H1 (cell line): ENCODE measurements around the gene SLC2A13. TPM values are rescaled to one million over a fixed set of nuclear protein-coding genes. Genes with fewer than 3 reads are reported as not detected.

Experiments used
- CTCF ChIA-PET: fragments of 300-600 bp; sonication (Branson Sonifier 250); formaldehyde crosslinking; loops from one replicate; lab custom pipeline; 2021; ENCODE audit not compliant: partially characterized antibody; lab: Charles Lee
- POLR2A ChIA-PET: fragments of 300-600 bp; sonication (Branson Sonifier 250); formaldehyde crosslinking; loops from one replicate; lab custom pipeline; 2021; ENCODE audit warnings: inconsistent platforms; ENCODE audit not compliant: partially characterized antibody; lab: Charles Lee
- DNase-seq, 2 experiments: peaks; one replicate each; pipeline versions ENCODE4 v3.0.0 to v3.0.0-alpha.2; 2010 to 2022; ENCODE audit warnings: low spot score in 2 of 2, low read depth in 1 of 2, mixed read lengths in 1 of 2
- FAIRE-seq: peaks from 2 replicates; lab custom pipeline; 2011; peaks lifted over from hg19 to GRCh38; lab: Jason Lieb, UNC
- H2AFZ ChIP-seq: 2 replicates; pipeline ENCODE4 v1.8.1; 2012; ENCODE audit warnings: low read length, inconsistent platforms
- H2AK5ac ChIP-seq: 2 replicates; pipeline ENCODE4 v1.6.1; 2013; ENCODE audit warnings: low read depth, low read length
- H2BK120ac ChIP-seq: replicated peaks from 2 replicates; pipeline ENCODE3; 2013; ENCODE audit warnings: low read depth, low read length, inconsistent platforms
- H2BK12ac ChIP-seq: 2 replicates; pipeline ENCODE4 v1.6.1; 2013; ENCODE audit warnings: low read depth, low read length
- H2BK15ac ChIP-seq: 2 replicates; pipeline ENCODE4 v1.6.1; 2013; ENCODE audit warnings: low read length
- H2BK20ac ChIP-seq: 2 replicates; pipeline ENCODE4 v1.6.1; 2013; ENCODE audit warnings: low read length
- H2BK5ac ChIP-seq: 2 replicates; pipeline ENCODE4 v1.6.1; 2013; ENCODE audit warnings: low read depth, low read length
- H3K14ac ChIP-seq: 2 replicates; pipeline ENCODE4 v1.6.1; 2013; ENCODE audit warnings: inconsistent platforms; ENCODE audit not compliant: insufficient read length
- H3K18ac ChIP-seq: 2 replicates; pipeline ENCODE4 v1.6.1; 2013; ENCODE audit warnings: low read length; ENCODE audit errors: extremely low read depth
- H3K23ac ChIP-seq: 2 replicates; pipeline ENCODE4 v1.6.1; 2013; ENCODE audit warnings: inconsistent platforms; ENCODE audit not compliant: insufficient read length
- H3K23me2 ChIP-seq: 2 replicates; pipeline ENCODE4 v1.6.1; 2013; ENCODE audit warnings: low read depth, low read length
- H3K27ac ChIP-seq: 2 replicates; pipeline ENCODE4 v1.6.1; 2011; ENCODE audit warnings: low read depth, low read length, inconsistent platforms
- H3K27me3 ChIP-seq, 4 experiments: replicated peaks in 1 of 4; 1 replicate in 1 of 4; 2 replicates in 3 of 4; pipeline versions ENCODE4 v1.6.1 to v1.8.1; 2011 to 2013; ENCODE audit warnings: low read length in 3 of 4, mild to moderate bottlenecking in 3 of 4, inconsistent platforms in 2 of 4, mixed read lengths in 2 of 4, moderate library complexity in 1 of 4; ENCODE audit not compliant: control insufficient read depth in 3 of 4, insufficient read depth in 3 of 4; ENCODE audit errors: extremely low read depth in 1 of 4
- H3K36me3 ChIP-seq, 4 experiments: 2 replicates each; pipeline versions ENCODE4 v1.6.1 to v1.8.1; 2011 to 2013; ENCODE audit warnings: mild to moderate bottlenecking in 4 of 4, low read length in 3 of 4, moderate library complexity in 2 of 4, control low read depth in 1 of 4, inconsistent platforms in 1 of 4; ENCODE audit not compliant: insufficient read depth in 4 of 4, control insufficient read depth in 2 of 4
- H3K4ac ChIP-seq: replicated peaks from 2 replicates; pipeline ENCODE3; 2013; ENCODE audit warnings: low read length, low read depth, mixed read lengths, inconsistent platforms; ENCODE audit not compliant: insufficient read length
- H3K4me1 ChIP-seq, 4 experiments: replicated peaks in 1 of 4; 1 replicate in 1 of 4; 2 replicates in 3 of 4; pipeline versions ENCODE4 v1.6.1 to v1.8.1; 2011 to 2013; ENCODE audit warnings: low read length in 3 of 4, inconsistent platforms in 2 of 4, mixed read lengths in 1 of 4; ENCODE audit not compliant: insufficient read depth in 4 of 4, control insufficient read depth in 3 of 4
- H3K4me2 ChIP-seq, 2 experiments: 2 replicates each; pipeline versions ENCODE4 v1.6.1 to v1.8.1; 2011 to 2013; ENCODE audit warnings: low read depth in 2 of 2, low read length in 2 of 2, control low read depth in 1 of 2, inconsistent platforms in 1 of 2, mild to moderate bottlenecking in 1 of 2; ENCODE audit not compliant: insufficient read depth in 1 of 2
- H3K4me3 ChIP-seq, 4 experiments: fragments of 200-600, 300-600 bp in 1 of 4; sonication (generic), shearing (Covaris generic), sonication (Bioruptor Twin) in 1 of 4; 2 replicates each; pipeline versions ENCODE4 v1.5.1 to v1.8.1; 2011 to 2016; ENCODE audit warnings: low read length in 4 of 4, low read depth in 3 of 4, control low read depth in 2 of 4, inconsistent platforms in 2 of 4, mild to moderate bottlenecking in 2 of 4, mixed read lengths in 1 of 4, moderate library complexity in 1 of 4; ENCODE audit not compliant: insufficient read depth in 2 of 4; ENCODE audit errors: extremely low read depth in 1 of 4
- H3K56ac ChIP-seq: replicated peaks from 2 replicates; pipeline ENCODE3; 2013; ENCODE audit warnings: low read depth, mild to moderate bottlenecking, mixed read lengths, low read length, inconsistent platforms; ENCODE audit not compliant: insufficient read length
- H3K79me1 ChIP-seq: 2 replicates; pipeline ENCODE4 v1.6.1; 2013; ENCODE audit warnings: low read depth, low read length, control low read depth
- H3K79me2 ChIP-seq, 2 experiments: 2 replicates each; pipeline versions ENCODE4 v1.6.1 to v1.8.1; 2012 to 2013; ENCODE audit warnings: low read length in 2 of 2, mild to moderate bottlenecking in 2 of 2, inconsistent platforms in 1 of 2; ENCODE audit not compliant: insufficient read depth in 2 of 2, control insufficient read depth in 1 of 2
- H3K9ac ChIP-seq, 4 experiments: replicated peaks in 1 of 4; 1 replicate in 1 of 4; 2 replicates in 3 of 4; pipeline versions ENCODE4 v1.6.1 to v1.8.1; 2011 to 2013; ENCODE audit warnings: low read depth in 3 of 4, low read length in 3 of 4, control low read depth in 2 of 4, mild to moderate bottlenecking in 2 of 4, moderate library complexity in 2 of 4, inconsistent platforms in 1 of 4; ENCODE audit errors: extremely low read depth in 1 of 4
- H3K9me3 ChIP-seq, 2 experiments: 2 replicates each; pipeline versions ENCODE4 v1.6.1 to v1.8.1; 2012 to 2013; ENCODE audit warnings: mild to moderate bottlenecking in 2 of 2, moderate library complexity in 2 of 2, control low read depth in 1 of 2, inconsistent platforms in 1 of 2, low read depth in 1 of 2, low read length in 1 of 2, mixed read lengths in 1 of 2; ENCODE audit not compliant: insufficient read depth in 2 of 2
- H4K20me1 ChIP-seq, 2 experiments: replicated peaks in 1 of 2; 2 replicates each; pipeline versions ENCODE3 to v1.8.1; 2011 to 2013; ENCODE audit warnings: inconsistent platforms in 2 of 2, low read length in 2 of 2, mild to moderate bottlenecking in 1 of 2; ENCODE audit not compliant: insufficient read depth in 2 of 2, control insufficient read depth in 1 of 2
- H4K5ac ChIP-seq: 2 replicates; pipeline ENCODE4 v1.6.1; 2013; ENCODE audit warnings: low read length, low read depth, mixed read lengths, inconsistent platforms; ENCODE audit not compliant: insufficient read length
- H4K8ac ChIP-seq: 2 replicates; pipeline ENCODE4 v1.8.0; 2013; ENCODE audit warnings: mild to moderate bottlenecking, moderate library complexity, low read length, inconsistent platforms; ENCODE audit not compliant: insufficient read depth; ENCODE audit errors: extremely low read depth
- H4K91ac ChIP-seq: replicated peaks from 2 replicates; pipeline ENCODE3; 2013; ENCODE audit warnings: low read length, mixed read lengths, inconsistent platforms; ENCODE audit not compliant: insufficient read length
- BCL11A ChIP-seq, 2 experiments: IDR thresholded peaks; one replicate each; pipeline ENCODE4 v1.6.1; 2011; ENCODE audit warnings: low read depth in 2 of 2, low read length in 2 of 2, mild to moderate bottlenecking in 2 of 2
- CREB1 ChIP-seq: IDR thresholded peaks from 2 replicates; pipeline ENCODE4 v1.6.1; 2012; ENCODE audit warnings: inconsistent platforms
- FOSL1 ChIP-seq: IDR thresholded peaks from 2 replicates; pipeline ENCODE4 v1.6.1; 2011; ENCODE audit warnings: mild to moderate bottlenecking, low read depth, low read length, moderate library complexity; ENCODE audit not compliant: insufficient read depth
- HDAC6 ChIP-seq: IDR thresholded peaks from one replicate; pipeline ENCODE4 v1.7.1; 2012; ENCODE audit warnings: low read depth, mild to moderate bottlenecking, inconsistent platforms, low read length, moderate library complexity
- RNF2 ChIP-seq: fragments of 200-900, 300-1000 bp; sonication (generic); IDR thresholded peaks from 2 replicates; pipeline ENCODE4 v1.7.1; 2016; ENCODE audit warnings: borderline replicate concordance, low read depth, mild to moderate bottlenecking, antibody characterized with exemption, low read length; ENCODE audit not compliant: poor library complexity, severe bottlenecking; ENCODE audit errors: missing control alignments
- TCF12 ChIP-seq: IDR thresholded peaks from 2 replicates; pipeline ENCODE4 v1.6.1; 2011; ENCODE audit warnings: low read depth, mild to moderate bottlenecking, low read length
- WGBS, 2 experiments: shearing (Covaris generic) in 1 of 2; methylation state at CpG; one replicate each; pipeline versions ENCODE4 v1.1.6 to v1.1.7; 2013 to 2015; ENCODE audit warnings: low lambda C conversion rate in 2 of 2, mixed read lengths in 2 of 2, inconsistent platforms in 1 of 2, low coverage in 1 of 2, missing lambda C conversion rate in 1 of 2; ENCODE audit not compliant: insufficient replicate concordance in 2 of 2, insufficient coverage in 1 of 2, insufficient read length in 1 of 2; ENCODE audit errors: extremely low coverage in 1 of 2, missing lambda C conversion rate in 1 of 2; 5-methylcytosine and 5-hydroxymethylcytosine counted together
- polyA plus RNA-seq, 7 experiments: library from polyadenylated mRNA; depleted of rRNA in 3 of 7; stranded (reverse) in 5 of 7; unstranded in 2 of 7; fragments of >200 nt in 5 of 7; fragments of 200-250 nt in 2 of 7; gene quantifications; 1 replicate in 5 of 7; 2 replicates in 1 of 7; 4 replicates in 1 of 7; pipeline versions ENCODE4 v1.2.1 to v1.2.3, GENCODE V29; 2011 to 2013; ENCODE audit warnings: missing spikeins in 2 of 7, mixed read lengths in 2 of 7
- total RNA-seq: library from RNA; stranded (reverse); fragmentation: NEBNext Ultra II Directional; extraction: Animal tissue kit (Norgen Biotek cat#: 25700); gene quantifications from 2 replicates; pipeline ENCODE4 v1.2.1, GENCODE V29; 2021
- TF ChIP-seq, protein P1 (sequence below): IDR thresholded peaks from 2 replicates; pipeline ENCODE4 v1.6.1; 2011; ENCODE audit warnings: low read length, improper control_type of control experiment

The SLC2A13 gene
- total and polyA plus RNA-seq, 2 of the 8 experiments (the other 6 are each of a cell fraction or from before 2014, with no cell fraction given): 2.8 to 9.6 TPM

DNA sequence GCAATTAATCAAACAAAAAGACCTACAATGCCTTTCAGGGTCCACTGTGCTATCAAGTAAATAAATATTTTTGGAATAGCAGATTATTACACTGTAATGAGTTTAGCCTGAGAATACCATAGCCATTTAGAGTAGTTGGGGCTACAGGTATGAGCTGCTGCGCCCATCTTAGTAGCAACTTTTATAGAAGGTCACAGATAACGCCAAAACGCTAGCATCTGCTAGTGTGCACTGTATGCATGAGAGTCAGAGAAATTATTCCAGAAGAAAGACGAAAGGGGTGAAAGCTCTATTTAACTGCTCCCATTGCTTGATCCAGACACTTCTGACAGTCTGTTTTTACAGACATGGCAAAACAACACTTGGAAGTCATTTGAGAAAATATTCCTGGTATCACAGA lies 48.5 kb upstream of the SLC2A13 start:
- no peak for FAIRE-seq
- CTCF ChIA-PET: interaction anchor here (0.8 to 2.3 kb wide), 9 partner anchors 11 to 217 kb away, joined by 3 to 6 read pairs (median 3); no protein-coding TSS in a partner anchor
- Histone ChIP-seq H3K4me1 (no peaks in the 10 kb centered on the region), H3K14ac (no peak overlapping the region), H2BK12ac (no peak overlapping the region; the same call in 1 of the 2 replicates), H3K36me3 (no peaks in the 10 kb centered on the region), H2BK5ac (no peak overlapping the region), H4K5ac (no peak overlapping the region), H3K9me3 (peaks cover 0 to 4% of the 10 kb centered on the region in 2 experiments; a peak in 1 of 4 replicates), H3K23me2 (no peaks in the 10 kb centered on the region), H2AK5ac (no peak overlapping the region), H3K56ac (no peak overlapping the region), H3K4ac (no peak overlapping the region), H4K91ac (no peak overlapping the region), H4K20me1 (no peaks in the 10 kb centered on the region), H2AFZ (no peak overlapping the region), H3K9ac (no peak overlapping the region), H3K4me3 (no peak overlapping the region), H3K27me3 (no peaks in the 10 kb centered on the region), H2BK120ac (no peak overlapping the region), H3K27ac (no peak overlapping the region), H3K23ac (no peak overlapping the region), H3K4me2 (no peak overlapping the region), H2BK15ac (no peak overlapping the region), H2BK20ac (no peak overlapping the region), H3K18ac (no peak overlapping the region), H4K8ac (no peak overlapping the region), H3K79me2 (no peaks in the 10 kb centered on the region), H3K79me1 (no peaks in the 10 kb centered on the region)
- TF ChIP-seq FOSL1 (no peak), TCF12 (no peak), CREB1 (no peak), BCL11A (IDR thresholded peaks at IDR 0.05; ENCODE audit: low read depth in 2 of 2, low read length in 2 of 2) (no peak), HDAC6 (no peak), RNF2 (no peak)
- TF ChIP-seq, protein P1, sequence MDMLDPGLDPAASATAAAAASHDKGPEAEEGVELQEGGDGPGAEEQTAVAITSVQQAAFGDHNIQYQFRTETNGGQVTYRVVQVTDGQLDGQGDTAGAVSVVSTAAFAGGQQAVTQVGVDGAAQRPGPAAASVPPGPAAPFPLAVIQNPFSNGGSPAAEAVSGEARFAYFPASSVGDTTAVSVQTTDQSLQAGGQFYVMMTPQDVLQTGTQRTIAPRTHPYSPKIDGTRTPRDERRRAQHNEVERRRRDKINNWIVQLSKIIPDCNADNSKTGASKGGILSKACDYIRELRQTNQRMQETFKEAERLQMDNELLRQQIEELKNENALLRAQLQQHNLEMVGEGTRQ: no peak
- no peak for DNase-seq
- WGBS, 2 experiments: 94% methylated on average over 4 of the region's 4 CpGs; no CpG with 5 or more reads in 1 of the 2 experiments
- POLR2A ChIA-PET: no interaction called here
